Memory B cell (primary cell): ENCODE measurements around the gene IL1B.
A peak's percentile ranks its signal among the peaks of the same experiment; 100 is the strongest.

Experiments
- ATAC-seq: fragments of 150-1000 bp; cut with Tn5 transposase; 2 replicates; pipeline ENCODE4 v1.10.0; 2021; ENCODE audit warnings: low read depth, mild to moderate bottlenecking, moderate library complexity
- DNase-seq, 2 donors: peaks; one replicate each; pipeline ENCODE4 v3.0.0; 2022; ENCODE audit warnings: low spot score in 2 of 2
- H3K27ac Mint-ChIP-seq: one replicate; pipeline ENCODE4 v1.8.0; 2022; ENCODE audit warnings: mild to moderate bottlenecking, moderate library complexity, mixed read lengths
- H3K27me3 Mint-ChIP-seq: one replicate; pipeline ENCODE4 v1.8.0; 2022; ENCODE audit warnings: mixed read lengths
- H3K36me3 Mint-ChIP-seq: one replicate; pipeline ENCODE4 v1.8.0; 2022; ENCODE audit warnings: mild to moderate bottlenecking, mixed read lengths
- H3K4me1 Mint-ChIP-seq: one replicate; pipeline ENCODE4 v1.8.0; 2022; ENCODE audit warnings: mixed read lengths
- H3K4me3 Mint-ChIP-seq: one replicate; pipeline ENCODE4 v1.8.0; 2022; ENCODE audit warnings: mild to moderate bottlenecking, moderate library complexity, mixed read lengths
- H3K9me3 Mint-ChIP-seq: one replicate; pipeline ENCODE4 v1.8.0; 2022; ENCODE audit warnings: mixed read lengths

IL1B gene

GRCh38 chr2:112813280-112813966 lies 23.2 kb downstream of the IL1B start:
- Mint-ChIP-seq H3K4me3 (no peak overlapping the region), H3K4me1 (peaks cover 17% of the 10 kb centered on the region), H3K36me3 (no peaks in the 10 kb centered on the region), H3K27ac (no peak overlapping the region), H3K9me3 (peaks cover 3% of the 10 kb centered on the region), H3K27me3 (no peaks in the 10 kb centered on the region)
- DNase-seq = no peak
- no peak for ATAC-seq

- H3K27ac Mint-ChIP-seq = peak overlapping the region; percentile 64
- DNase-seq = no peak
- H3K27me3 Mint-ChIP-seq = no peaks in the 10 kb centered on the region
- peak; percentile 56 for ATAC-seq
- no peak overlapping the region for H3K4me3 Mint-ChIP-seq
- H3K9me3 Mint-ChIP-seq = peaks cover 5% of the 10 kb centered on the region
- H3K4me1 Mint-ChIP-seq = peaks cover 17% of the 10 kb centered on the region
- H3K36me3 Mint-ChIP-seq = peaks cover 3% of the 10 kb centered on the region
Measured at GRCh38 chr2:112812318-112813267, 24.0 kb downstream of the IL1B start.

GRCh38 chr2:112811841-112812306 lies 24.7 kb downstream of the IL1B start:
- H3K4me3 Mint-ChIP-seq = no peak overlapping the region
- peaks cover 17% of the 10 kb centered on the region for H3K4me1 Mint-ChIP-seq
- peak overlapping the region; percentile 64 for H3K27ac Mint-ChIP-seq
- H3K36me3 Mint-ChIP-seq = peaks cover 7% of the 10 kb centered on the region
- H3K9me3 Mint-ChIP-seq = peaks cover 11% of the 10 kb centered on the region
- ATAC-seq (peak; percentile 72), DNase-seq (no peak)
- H3K27me3 Mint-ChIP-seq = no peaks in the 10 kb centered on the region

GRCh38 chr2:112811276-112811831 lies 25.2 kb downstream of the IL1B start:
- peaks cover 20% of the 10 kb centered on the region for H3K4me1 Mint-ChIP-seq
- no peak for DNase-seq
- no peaks in the 10 kb centered on the region for H3K27me3 Mint-ChIP-seq
- ATAC-seq = no peak
- H3K36me3 Mint-ChIP-seq = peaks cover 11% of the 10 kb centered on the region
- no peak overlapping the region for H3K4me3 Mint-ChIP-seq
- H3K27ac Mint-ChIP-seq = peak overlapping the region; percentile 64
- peaks cover 13% of the 10 kb centered on the region for H3K9me3 Mint-ChIP-seq

GRCh38 chr2:112809112-112809511 lies 27.5 kb downstream of the IL1B start:
- H3K27me3 Mint-ChIP-seq = no peaks in the 10 kb centered on the region
- peaks cover 27% of the 10 kb centered on the region for H3K4me1 Mint-ChIP-seq
- no peak overlapping the region for H3K4me3 Mint-ChIP-seq
- H3K9me3 Mint-ChIP-seq = peaks cover 13% of the 10 kb centered on the region
- ATAC-seq = no peak
- H3K27ac Mint-ChIP-seq = no peak overlapping the region
- DNase-seq = no peak
- H3K36me3 Mint-ChIP-seq = peaks cover 11% of the 10 kb centered on the region

GRCh38 chr2:112807233-112807807 lies 29.3 kb downstream of the IL1B start:
- H3K27ac Mint-ChIP-seq = no peak overlapping the region
- no peak for ATAC-seq
- no peak for DNase-seq
- H3K36me3 Mint-ChIP-seq = peaks cover 11% of the 10 kb centered on the region
- H3K4me3 Mint-ChIP-seq = no peak overlapping the region
- H3K27me3 Mint-ChIP-seq = no peaks in the 10 kb centered on the region
- peaks cover 19% of the 10 kb centered on the region for H3K4me1 Mint-ChIP-seq
- H3K9me3 Mint-ChIP-seq = peaks cover 13% of the 10 kb centered on the region

GRCh38 chr2:112805542-112805941 lies 31.0 kb downstream of the IL1B start:
- Mint-ChIP-seq H3K27me3 (no peaks in the 10 kb centered on the region), H3K4me1 (peaks cover 10% of the 10 kb centered on the region), H3K9me3 (peaks cover 14% of the 10 kb centered on the region), H3K36me3 (peaks cover 11% of the 10 kb centered on the region), H3K27ac (peak overlapping the region; percentile 8), H3K4me3 (peak overlapping the region; percentile 54)
- ATAC-seq (peak; percentile 92), DNase-seq (peak in 1 of 2 donors; percentile 18)

GRCh38 chr2:112803691-112804521 lies 32.7 kb downstream of the IL1B start:
- Mint-ChIP-seq H3K36me3 (peaks cover 14% of the 10 kb centered on the region), H3K27ac (no peak overlapping the region), H3K27me3 (no peaks in the 10 kb centered on the region), H3K4me1 (peaks cover 17% of the 10 kb centered on the region), H3K4me3 (no peak overlapping the region), H3K9me3 (peaks cover 14% of the 10 kb centered on the region)
- no peak for DNase-seq
- no peak for ATAC-seq

- Mint-ChIP-seq H3K4me3 (no peak overlapping the region), H3K27ac (no peak overlapping the region), H3K4me1 (peaks cover 15% of the 10 kb centered on the region), H3K36me3 (peaks cover 3% of the 10 kb centered on the region), H3K27me3 (no peaks in the 10 kb centered on the region), H3K9me3 (peaks cover 3% of the 10 kb centered on the region)
- ATAC-seq (no peak), DNase-seq (no peak)
Measured at GRCh38 chr2:112800881-112801583, 35.5 kb downstream of the IL1B start.

- Mint-ChIP-seq H3K4me1 (peaks cover 11% of the 10 kb centered on the region), H3K36me3 (peaks cover 3% of the 10 kb centered on the region), H3K27me3 (no peaks in the 10 kb centered on the region), H3K9me3 (peaks cover 3% of the 10 kb centered on the region), H3K27ac (no peak overlapping the region), H3K4me3 (no peak overlapping the region)
- DNase-seq (no peak), ATAC-seq (no peak)
Measured at GRCh38 chr2:112798979-112799975, 37.3 kb downstream of the IL1B start.

GRCh38 chr2:112796486-112796885 lies 40.1 kb downstream of the IL1B start:
- H3K4me3 Mint-ChIP-seq = no peak overlapping the region
- H3K4me1 Mint-ChIP-seq = peaks cover 18% of the 10 kb centered on the region
- H3K27ac Mint-ChIP-seq = no peak overlapping the region
- H3K9me3 Mint-ChIP-seq = peaks cover 3% of the 10 kb centered on the region
- peaks cover 3% of the 10 kb centered on the region for H3K36me3 Mint-ChIP-seq
- H3K27me3 Mint-ChIP-seq = no peaks in the 10 kb centered on the region
- DNase-seq (no peak), ATAC-seq (no peak)

GRCh38 chr2:112795774-112796173 lies 40.8 kb downstream of the IL1B start:
- peaks cover 3% of the 10 kb centered on the region for H3K9me3 Mint-ChIP-seq
- DNase-seq (no peak), ATAC-seq (no peak)
- no peaks in the 10 kb centered on the region for H3K27me3 Mint-ChIP-seq
- peaks cover 3% of the 10 kb centered on the region for H3K36me3 Mint-ChIP-seq
- H3K27ac Mint-ChIP-seq = no peak overlapping the region
- no peak overlapping the region for H3K4me3 Mint-ChIP-seq
- H3K4me1 Mint-ChIP-seq = peaks cover 18% of the 10 kb centered on the region
